GM12878 (cell line): Measurements from ENCODE around the gene STXBP5. TPM values are rescaled to one million over a fixed set of nuclear protein-coding genes. Genes with fewer than 3 reads are reported as not detected.

Experiments
- ATAC-seq: fragments of 200-7000 bp; cut with Tn5 transposase; 3 replicates; pipeline ENCODE4 v1.9.1; 2020; ENCODE audit warnings: mild to moderate bottlenecking, moderate library complexity
- BruUV-seq: library from RNA; stranded (reverse); fragments of 400-500 nt; replicated peaks from 2 replicates; lab custom pipeline; 2021; lab: Mats Ljungman, UMichigan
- CTCF ChIA-PET: fragments of 300-600 bp; sonication (Branson Sonifier 250); formaldehyde crosslinking; extraction: SDS; loops from one replicate; lab custom pipeline; 2021; ENCODE audit warnings: inconsistent platforms; lab: Yijun Ruan, JAX
- POLR2A ChIA-PET: fragments of 350-600 bp; formaldehyde crosslinking; extraction: SDS; loops from one replicate; lab custom pipeline; 2021; ENCODE audit warnings: inconsistent platforms; lab: Charles Lee
- RAD21 ChIA-PET: fragments of 300-600 bp; sonication (Branson Sonifier 250); formaldehyde crosslinking; loops from one replicate; lab custom pipeline; 2023; ENCODE audit warnings: antibody characterized with exemption; ENCODE audit not compliant: unreplicated experiment; lab: Charles Lee
- SMC1A ChIA-PET: fragments of 300-600 bp; sonication (Branson Sonifier 250); formaldehyde crosslinking; loops from one replicate; lab custom pipeline; 2023; ENCODE audit not compliant: unreplicated experiment, uncharacterized antibody; lab: Charles Lee
- DNase-seq: peaks from one replicate; pipeline ENCODE4 v3.0.0-alpha.2; 2011; ENCODE audit warnings: low read depth, low spot score
- FAIRE-seq: peaks from 3 replicates; lab custom pipeline; 2011; peaks lifted over from hg19 to GRCh38; lab: Jason Lieb, UNC
- H2AFZ ChIP-seq: 2 replicates; pipeline ENCODE4 v1.6.0; 2011; ENCODE audit warnings: low read depth, low read length, control low read depth; ENCODE audit not compliant: control insufficient read depth
- H3K27ac ChIP-seq: 2 replicates; pipeline ENCODE4 v1.5.1; 2011; ENCODE audit warnings: control low read depth; ENCODE audit not compliant: control insufficient read depth, insufficient read depth
- H3K27me3 ChIP-seq, 2 experiments: replicated peaks in 1 of 2; 2 replicates each; pipeline versions ENCODE4 v1.6.0 to v1.6.1; 2011; ENCODE audit warnings: low read length in 1 of 2; ENCODE audit not compliant: control insufficient read depth in 2 of 2, insufficient read depth in 2 of 2
- H3K36me3 ChIP-seq, 2 experiments: 2 replicates each; pipeline ENCODE4 v1.5.1; 2011; ENCODE audit warnings: low read length in 1 of 2; ENCODE audit not compliant: control insufficient read depth in 2 of 2, insufficient read depth in 2 of 2
- H3K4me1 ChIP-seq: 2 replicates; pipeline ENCODE4 v1.6.1; 2011; ENCODE audit warnings: mild to moderate bottlenecking, low read length, moderate library complexity, mixed read lengths; ENCODE audit not compliant: control insufficient read depth, insufficient read depth
- H3K4me2 ChIP-seq: 2 replicates; pipeline ENCODE4 v1.6.0; 2011; ENCODE audit warnings: control low read depth; ENCODE audit not compliant: control insufficient read depth, insufficient read depth
- H3K4me3 ChIP-seq: fragments of 200-600 bp; sonication (generic); 2 replicates; pipeline ENCODE4 v1.5.1; 2016
- H3K79me2 ChIP-seq: 2 replicates; pipeline ENCODE4 v1.6.0; 2011; ENCODE audit warnings: low read length; ENCODE audit not compliant: control insufficient read depth, insufficient read depth
- H3K9ac ChIP-seq: 2 replicates; pipeline ENCODE4 v1.8.0; 2011; ENCODE audit warnings: low read length, control low read depth, mixed read lengths; ENCODE audit not compliant: control insufficient read depth, insufficient read depth
- H3K9me3 ChIP-seq: replicated peaks from 3 replicates; pipeline ENCODE4 v1.5.1; 2011; ENCODE audit warnings: mild to moderate bottlenecking, low read length; ENCODE audit not compliant: control insufficient read depth, insufficient read depth
- H4K20me1 ChIP-seq: 2 replicates; pipeline ENCODE4 v1.6.0; 2011; ENCODE audit not compliant: control insufficient read depth, insufficient read depth
- CBX5 ChIP-seq: sonication (generic); IDR thresholded peaks from 2 replicates; pipeline ENCODE4 v1.6.1; 2016; ENCODE audit warnings: low read depth, moderate library complexity, mild to moderate bottlenecking, inconsistent platforms
- ESRRA ChIP-seq: IDR thresholded peaks from 2 replicates; pipeline ENCODE4 v1.6.1; 2012; ENCODE audit warnings: mild to moderate bottlenecking, low read length, improper control_type of control experiment
- FOS ChIP-seq: IDR thresholded peaks from 3 replicates; pipeline ENCODE4 v1.6.1; 2011; ENCODE audit warnings: borderline replicate concordance; ENCODE audit not compliant: insufficient read length; ENCODE audit errors: extremely low read depth
- GABPA ChIP-seq: IDR thresholded peaks from 2 replicates; pipeline ENCODE4 v1.6.1; 2014; ENCODE audit warnings: antibody characterized with exemption, low read depth, mild to moderate bottlenecking, inconsistent platforms
- KLF5 ChIP-seq: fragments of 450-650 bp; IDR thresholded peaks from 2 replicates; pipeline ENCODE4 v1.6.1; 2014; ENCODE audit warnings: mild to moderate bottlenecking; ENCODE audit not compliant: partially characterized antibody
- MYB ChIP-seq: fragments of 150-350 bp; IDR thresholded peaks from 2 replicates; pipeline ENCODE4 v1.6.1; 2014; ENCODE audit warnings: mild to moderate bottlenecking, low read depth, low read length, borderline replicate concordance
- POLR2A ChIP-seq: IDR thresholded peaks from 2 replicates; pipeline ENCODE4 v1.6.1; 2011; ENCODE audit warnings: low read depth, mild to moderate bottlenecking, low read length
- POLR2AphosphoS5 ChIP-seq: IDR thresholded peaks from 2 replicates; pipeline ENCODE4 v1.6.1; 2011; ENCODE audit warnings: mild to moderate bottlenecking, low read length, inconsistent platforms
- RUNX3 ChIP-seq: IDR thresholded peaks from 2 replicates; pipeline ENCODE4 v1.6.1; 2012; ENCODE audit warnings: low read length, inconsistent platforms
- SREBF1 ChIP-seq: IDR thresholded peaks from 2 replicates; pipeline ENCODE4 v1.6.1; 2012; ENCODE audit warnings: mild to moderate bottlenecking, low read length
- ZNF217 ChIP-seq: fragments of 450-650 bp; IDR thresholded peaks from 2 replicates; pipeline ENCODE4 v1.6.1; 2017; ENCODE audit warnings: antibody characterized with exemption, mild to moderate bottlenecking
- ZNF24 ChIP-seq: fragments of 450-650 bp; IDR thresholded peaks from 2 replicates; pipeline ENCODE4 v1.6.1; 2017; ENCODE audit warnings: antibody characterized with exemption, mild to moderate bottlenecking
- ZNF622 ChIP-seq: fragments of 450-650 bp; IDR thresholded peaks from 2 replicates; pipeline ENCODE4 v1.6.1; 2017; ENCODE audit warnings: mild to moderate bottlenecking, inconsistent platforms
- WGBS: methylation state at CpG from one replicate; pipeline ENCODE4 v1.1.6; 2016; ENCODE audit warnings: low lambda C conversion rate; ENCODE audit not compliant: insufficient replicate concordance, insufficient coverage; ENCODE audit errors: missing lambda C conversion rate; 5-methylcytosine and 5-hydroxymethylcytosine counted together
- in situ Hi-C: fragments of 300-500 bp; cut with MboI; formaldehyde crosslinking; loops from 9 replicates; pipeline ENCODE4 v1.14.3; 2018; ENCODE audit warnings: mixed read lengths
- intact Hi-C: fragments of 100-400 bp; cut with micrococcal nuclease; formaldehyde crosslinking; loops from one replicate; pipeline ENCODE4 v1.14.2; 2022; ENCODE audit not compliant: unreplicated experiment
- polyA plus RNA-seq, 11 experiments: library from polyadenylated mRNA; depleted of rRNA in 4 of 11; unstranded in 6 of 11; stranded (reverse) in 5 of 11; fragments of >200 nt; fragmentation: Nextera tagmentation in 4 of 11; fragmentation: Illumina TruSeq in 1 of 11; extraction: Ambion mirVana in 4 of 11; extraction: Trizol in 1 of 11; gene quantifications; 1 replicate in 1 of 11; 2 replicates in 10 of 11; pipeline versions ENCODE4 v1.2.1 to v1.2.3, GENCODE V29; 2011 to 2016; ENCODE audit warnings: inconsistent platforms in 2 of 11, missing spikeins in 2 of 11, low read depth in 1 of 11
- total RNA-seq, 4 experiments: library from RNA; depleted of rRNA in 3 of 4; stranded (reverse); fragments of >200 nt in 3 of 4; fragmentation: Illumina TruSeq in 1 of 4; extraction: Trizol in 1 of 4; gene quantifications; 2 replicates each; pipeline versions ENCODE4 v1.2.1 to v1.2.3, GENCODE V29; 2013 to 2021
- TF ChIP-seq, protein P1 (sequence below): IDR thresholded peaks from 2 replicates; pipeline ENCODE4 v1.6.1; 2012; ENCODE audit warnings: low read depth, low read length, improper control_type of control experiment

Gene STXBP5
- total and polyA plus RNA-seq, 10 of the 15 experiments (the other 5 are each of a cell fraction or from before 2014, with no cell fraction given), result 1.4 to 13.2 (median 8.4) TPM

DNA sequence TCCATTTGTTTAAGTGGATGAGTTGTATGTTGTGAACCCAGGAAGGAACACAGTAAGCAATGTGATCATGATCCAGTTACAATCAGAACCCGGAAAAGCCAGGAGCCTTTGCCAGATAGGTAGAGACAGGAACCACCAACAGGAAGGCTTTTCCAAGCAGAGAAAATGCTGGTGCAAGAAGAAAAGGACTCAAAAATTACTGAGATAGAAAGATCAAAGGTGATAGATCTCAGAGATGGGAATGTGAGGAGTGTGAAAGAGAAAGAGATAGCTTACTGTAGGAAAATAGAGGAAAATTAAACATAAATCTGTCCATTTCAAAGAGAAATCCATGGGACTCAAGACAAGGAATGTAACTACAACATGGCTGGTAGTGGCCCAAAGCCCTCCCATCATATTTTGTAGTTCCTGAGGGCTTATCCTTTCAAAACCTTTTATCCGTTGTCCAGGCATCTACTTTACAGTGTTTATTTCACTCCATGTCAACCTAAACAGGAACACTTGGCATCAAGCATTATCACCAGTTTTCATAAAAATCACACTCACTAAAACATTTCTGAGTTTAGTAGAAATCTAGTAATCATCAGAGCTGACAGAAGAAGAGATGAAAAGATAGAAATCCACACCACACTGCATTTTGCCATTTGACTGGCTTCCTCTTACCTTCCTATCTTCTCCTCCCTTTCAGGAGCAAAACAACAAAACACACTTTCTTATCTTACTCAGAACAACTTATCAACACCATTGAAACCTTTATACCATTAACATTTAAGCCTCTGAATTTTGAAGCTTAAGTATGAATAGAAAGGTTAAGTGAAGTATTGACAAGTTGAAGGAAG is 44.5 kb upstream of the STXBP5 start:
- SMC1A ChIA-PET, result no interaction called here
- no peak for TF ChIP-seq ZNF622
- no peak for TF ChIP-seq KLF5
- no peak for TF ChIP-seq POLR2A
- TF ChIP-seq RUNX3, result no peak
- no peak for TF ChIP-seq SREBF1
- TF ChIP-seq, protein P1, sequence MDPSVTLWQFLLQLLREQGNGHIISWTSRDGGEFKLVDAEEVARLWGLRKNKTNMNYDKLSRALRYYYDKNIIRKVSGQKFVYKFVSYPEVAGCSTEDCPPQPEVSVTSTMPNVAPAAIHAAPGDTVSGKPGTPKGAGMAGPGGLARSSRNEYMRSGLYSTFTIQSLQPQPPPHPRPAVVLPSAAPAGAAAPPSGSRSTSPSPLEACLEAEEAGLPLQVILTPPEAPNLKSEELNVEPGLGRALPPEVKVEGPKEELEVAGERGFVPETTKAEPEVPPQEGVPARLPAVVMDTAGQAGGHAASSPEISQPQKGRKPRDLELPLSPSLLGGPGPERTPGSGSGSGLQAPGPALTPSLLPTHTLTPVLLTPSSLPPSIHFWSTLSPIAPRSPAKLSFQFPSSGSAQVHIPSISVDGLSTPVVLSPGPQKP, result no peak
- no peak for TF ChIP-seq POLR2AphosphoS5
- no peaks in the 10 kb centered on the region for H3K9me3 ChIP-seq
- intact Hi-C loops (no loop called here), in situ Hi-C loops (no loop called here)
- H3K4me3 ChIP-seq, result no peak overlapping the region
- H3K27ac ChIP-seq, result no peak overlapping the region
- CTCF ChIA-PET, result no interaction called here
- no peaks in the 10 kb centered on the region for H3K4me1 ChIP-seq
- WGBS, result 60% methylated on average over 2 of the region's 2 CpGs
- H3K36me3 ChIP-seq, result no peaks in the 10 kb centered on the region
- no peaks in the 10 kb centered on the region for H4K20me1 ChIP-seq
- no TSS peak for BruUV-seq
- no peak overlapping the region for H3K9ac ChIP-seq
- FAIRE-seq (no peak), DNase-seq (no peak), ATAC-seq (no peak)
- peaks cover 0 to 2% of the 10 kb centered on the region in 2 experiments; a peak in 1 of 4 replicates for H3K27me3 ChIP-seq
- POLR2A ChIA-PET, result no interaction called here
- H3K4me2 ChIP-seq, result no peak overlapping the region
- RAD21 ChIA-PET, result no interaction called here
- no peak overlapping the region for H2AFZ ChIP-seq
- no peaks in the 10 kb centered on the region for H3K79me2 ChIP-seq

DNA sequence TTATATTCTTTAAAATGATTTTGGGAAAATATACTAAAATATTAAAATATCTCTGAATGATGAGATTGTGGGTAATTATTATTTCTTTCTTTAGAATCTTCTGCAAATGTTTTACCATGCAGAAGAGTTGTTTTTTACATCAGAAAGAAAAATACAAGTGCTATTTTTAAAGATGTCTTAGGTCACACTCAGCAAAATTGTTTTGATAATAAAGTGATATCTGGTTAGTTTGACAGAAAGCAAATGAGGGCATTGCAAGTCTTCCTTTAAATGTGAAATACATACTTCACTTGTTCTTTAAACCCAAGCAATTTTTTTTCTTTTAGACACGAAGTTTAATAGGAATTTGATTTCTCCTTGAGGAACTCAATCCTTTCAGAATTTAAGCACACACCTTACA is 43.6 kb upstream of the STXBP5 start:
- peaks cover 0 to 2% of the 10 kb centered on the region in 2 experiments; a peak in 1 of 4 replicates for H3K27me3 ChIP-seq
- no peaks in the 10 kb centered on the region for H3K9me3 ChIP-seq
- no TSS peak for BruUV-seq
- H3K36me3 ChIP-seq, result no peaks in the 10 kb centered on the region
- H3K27ac ChIP-seq, result no peak overlapping the region
- FAIRE-seq, result no peak
- DNase-seq, result no peak
- ATAC-seq, result no peak
- no peaks in the 10 kb centered on the region for H3K79me2 ChIP-seq
- ChIA-PET CTCF (no interaction called here), POLR2A (no interaction called here), RAD21 (no interaction called here), SMC1A (no interaction called here)
- intact Hi-C loops, result no loop called here
- no peaks in the 10 kb centered on the region for H4K20me1 ChIP-seq
- in situ Hi-C loops, result no loop called here
- H3K9ac ChIP-seq, result no peak overlapping the region
- WGBS, result 5% methylated on average over 1 of the region's 1 CpG
- TF ChIP-seq MYB (no peak), CBX5 (no peak), ZNF217 (no peak), GABPA (no peak), FOS (no peak), ESRRA (no peak), ZNF24 (no peak)
- TF ChIP-seq, protein P1, result no peak
- H3K4me3 ChIP-seq, result no peak overlapping the region
- H3K4me2 ChIP-seq, result no peak overlapping the region
- H2AFZ ChIP-seq, result no peak overlapping the region
- no peaks in the 10 kb centered on the region for H3K4me1 ChIP-seq
